ENCODE measurements around the gene PRX. TPM values are rescaled to one million over a fixed set of nuclear protein-coding genes. Genes with fewer than 3 reads are reported as not detected.
A peak's percentile ranks its signal among the peaks of the same experiment; 100 is the strongest.
"Not testable (repeated sequence)": the region's sequence is repeated elsewhere in the genome, so short reads cannot be mapped to it uniquely, and the experiment has no call there.

The PRX gene
- total and polyA plus RNA-seq, 4 donors = 3.1 to 7.6 (median 5.1) TPM

DNA sequence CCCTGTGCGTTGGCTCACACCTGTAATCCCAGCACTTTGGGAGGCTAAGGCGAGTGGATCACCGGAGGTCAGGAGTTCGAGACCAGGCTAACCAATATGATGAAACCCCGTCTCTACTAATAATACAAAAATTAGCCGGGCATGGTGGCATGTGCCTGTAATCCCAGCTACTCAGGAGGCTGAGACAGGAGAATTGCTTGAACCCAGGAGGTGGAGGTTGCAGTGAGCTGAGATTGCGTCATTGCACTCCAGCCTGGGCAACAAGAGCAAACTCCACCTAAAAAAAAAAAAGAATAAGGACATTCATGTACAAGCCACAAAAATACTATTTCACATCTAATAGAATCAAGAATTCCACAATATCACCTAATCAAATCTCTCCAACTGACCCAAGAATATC, 15.0 kb upstream of the PRX start:
- intact Hi-C loops (cut with DNase I) = loop anchor here in 1 of 2 donors (10.0 kb wide), 1 partner anchor 123 kb away; no protein-coding TSS in a partner anchor

DNA sequence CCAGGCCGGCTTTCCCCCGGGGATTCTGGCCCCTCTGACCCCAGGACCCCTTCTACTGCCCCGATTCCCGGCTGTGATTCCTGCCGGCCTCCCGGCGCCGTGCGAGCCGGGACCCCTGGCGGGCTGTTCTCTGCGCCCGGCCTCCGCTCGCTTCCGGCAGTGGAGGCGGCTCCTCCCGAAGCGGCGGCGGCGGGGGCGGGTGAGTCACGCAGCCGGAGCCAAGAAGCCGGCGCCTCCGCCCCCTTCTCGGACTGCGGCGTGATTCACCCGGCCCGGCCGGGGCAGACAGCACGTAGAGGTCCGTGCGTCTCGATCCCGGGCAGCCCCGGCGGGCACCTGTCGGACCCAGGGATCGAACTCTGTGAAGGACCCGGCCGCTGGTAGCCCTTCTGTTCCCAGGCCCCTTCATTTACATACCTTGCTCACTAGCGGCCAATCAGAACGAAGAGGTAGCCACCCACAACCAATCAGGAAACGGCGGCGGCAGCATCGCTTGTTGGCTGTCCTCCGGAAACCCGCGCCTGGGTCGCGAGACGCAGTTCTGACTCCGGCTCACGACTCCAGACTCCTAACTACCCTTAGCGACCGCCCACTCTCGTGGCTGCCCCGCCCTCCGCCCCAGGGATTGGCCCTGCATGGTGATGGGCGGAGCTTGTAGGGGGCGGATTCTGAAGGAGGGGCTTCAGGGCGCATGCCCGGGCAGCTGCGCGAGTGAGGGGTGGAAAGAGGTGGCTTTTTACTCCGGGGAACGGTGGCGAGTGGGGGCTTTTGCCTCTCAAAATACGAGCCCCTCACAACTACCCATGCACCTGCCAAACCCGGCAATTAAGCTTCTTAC, 12.5 kb upstream of the PRX start, which contains the start of gene SERTAD1:
TSS of gene SERTAD1 (minus strand) at position 543 of the 838 bp plus-strand sequence. CDS start 2,446 bp downstream, outside the sequence.
- Histone ChIP-seq H3K4me3 (ENCODE audit: low read length in 2 of 2) (peak within 1 kb of the TSS; percentile 74 to 88), H3K36me3 (ENCODE audit: control insufficient read depth in 1 of 2, insufficient read depth in 2 of 2, low read length in 1 of 2) (peaks cover 0 to 4% of the 10 kb centered on the region in 2 donors), H3K27me3 (ENCODE audit: control insufficient read depth in 1 of 2, insufficient read depth in 2 of 2, low read length in 1 of 2) (no peaks in the 10 kb centered on the region), H3K27ac (ENCODE audit: low read depth in 1 of 2, low read length in 2 of 2) (peak within 1 kb of the TSS; percentile 99 to 100), H3K9me3 (ENCODE audit: control insufficient read depth, low read length) (no peaks in the 10 kb centered on the region), H3K4me1 (ENCODE audit: control insufficient read depth in 1 of 2, insufficient read depth in 2 of 2, low read length in 2 of 2) (no peaks in the 10 kb centered on the region)
- DNase-seq = peak; percentile 99 to 100
- intact Hi-C loops (cut with DNase I) = loop anchor here (1.0 to 10.0 kb wide), 2 partner anchors 19 to 121 kb away; partner anchors contain the start of gene SERTAD3 (in 1 of the 2)
- 0 to 1% methylated on average over 66 to 75 of the region's 75 CpGs for WGBS, 2 donors
- ATAC-seq (ENCODE audit: low FRiP score) = peak; percentile 96

More for the DNA sequence above, 15.0 kb upstream of the PRX start:
- H3K4me3 ChIP-seq (ENCODE audit: low read length in 2 of 2); H3K27me3 ChIP-seq (ENCODE audit: control insufficient read depth in 1 of 2, insufficient read depth in 2 of 2, low read length in 1 of 2); H3K9me3 ChIP-seq (ENCODE audit: control insufficient read depth, low read length); H3K36me3 ChIP-seq (ENCODE audit: control insufficient read depth in 1 of 2, insufficient read depth in 2 of 2, low read length in 1 of 2); DNase-seq; H3K4me1 ChIP-seq (ENCODE audit: control insufficient read depth in 1 of 2, insufficient read depth in 2 of 2, low read length in 2 of 2); ATAC-seq (ENCODE audit: low FRiP score); H3K27ac ChIP-seq (ENCODE audit: low read depth in 1 of 2, low read length in 2 of 2): not testable (repeated sequence)
- 94 to 96% methylated on average over 7 of the region's 7 CpGs for WGBS, 2 donors

DNA sequence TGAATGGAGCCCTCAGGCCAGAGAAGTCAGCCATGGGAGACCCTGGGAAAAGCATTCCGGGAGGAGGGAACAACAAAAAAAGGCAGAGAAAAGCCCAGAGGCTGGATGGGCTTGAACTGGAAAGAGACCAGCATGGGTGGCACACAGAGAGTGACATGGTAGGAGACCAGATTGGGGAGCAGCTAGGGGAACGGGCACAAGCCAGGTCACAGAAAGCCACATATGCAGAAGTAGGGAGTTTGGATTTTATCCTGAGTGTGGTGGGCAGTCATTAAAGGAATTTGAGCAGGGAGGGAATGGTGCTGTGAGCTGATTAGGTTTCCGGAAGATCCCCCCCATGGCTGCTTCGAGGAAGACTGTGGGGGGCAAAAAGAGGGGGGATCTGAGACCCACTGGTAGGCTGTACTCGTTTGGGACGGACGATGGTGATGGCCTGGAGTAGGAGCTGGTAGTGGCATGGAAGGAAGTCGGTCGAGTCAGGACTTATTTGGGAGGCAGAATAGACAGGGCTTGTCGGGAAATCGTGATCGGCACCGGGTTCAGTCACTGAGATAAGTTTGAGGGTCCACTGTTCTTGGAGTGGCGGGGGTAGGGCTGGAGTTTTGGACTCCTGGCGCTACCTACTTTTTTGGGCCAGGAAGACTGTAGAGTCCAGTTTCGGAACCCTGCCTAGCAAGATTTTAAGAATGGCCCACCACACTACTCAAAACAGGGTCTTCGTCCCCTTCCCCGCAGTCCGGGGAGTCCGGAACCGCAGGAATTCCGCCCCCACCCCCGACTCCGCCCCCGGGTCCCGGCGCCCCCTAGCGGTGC, 11.7 kb upstream of the PRX start:
- ATAC-seq (ENCODE audit: low FRiP score) = no peak
- H3K4me1 ChIP-seq (ENCODE audit: control insufficient read depth in 1 of 2, insufficient read depth in 2 of 2, low read length in 2 of 2) = no peaks in the 10 kb centered on the region
- H3K27ac ChIP-seq (ENCODE audit: low read depth in 1 of 2, low read length in 2 of 2) = peak overlapping the region; percentile 99 to 100
- no peak for DNase-seq
- no peaks in the 10 kb centered on the region for H3K27me3 ChIP-seq (ENCODE audit: control insufficient read depth in 1 of 2, insufficient read depth in 2 of 2, low read length in 1 of 2)
- peaks cover 0 to 4% of the 10 kb centered on the region in 2 donors for H3K36me3 ChIP-seq (ENCODE audit: control insufficient read depth in 1 of 2, insufficient read depth in 2 of 2, low read length in 1 of 2)
- peak overlapping the region; percentile 74 to 88 for H3K4me3 ChIP-seq (ENCODE audit: low read length in 2 of 2)
- 0 to 1% methylated on average over 28 of the region's 28 CpGs for WGBS, 2 donors
- intact Hi-C loops (cut with DNase I) = loop anchor here (1.0 to 10.0 kb wide), 3 partner anchors 19 to 120 kb away; partner anchors contain the start of genes C19orf47 (in 1 of the 2), PLD3 (in 1 of the 2) and SERTAD3 (in 1 of the 2)
- H3K9me3 ChIP-seq (ENCODE audit: control insufficient read depth, low read length) = no peaks in the 10 kb centered on the region

DNA sequence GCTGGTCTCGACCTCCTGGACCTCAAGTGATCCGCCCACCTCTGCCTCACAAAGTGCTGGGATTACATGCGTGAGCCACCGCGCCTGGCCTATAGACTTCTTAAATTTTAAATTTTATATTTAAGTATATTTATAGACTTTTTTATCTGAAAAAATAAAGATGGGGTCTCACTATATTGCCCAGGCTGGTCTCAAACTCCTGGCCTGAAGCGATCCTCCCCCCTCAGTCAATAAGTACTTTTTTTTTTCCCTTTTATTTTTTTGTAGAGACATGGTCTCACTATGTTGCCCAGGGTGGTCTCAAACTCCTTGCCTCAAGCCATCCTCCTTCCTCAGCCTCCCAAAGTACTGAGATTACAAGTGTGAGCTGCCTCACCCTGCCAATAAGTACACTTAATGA, 10.8 kb upstream of the PRX start:
- Histone ChIP-seq H3K4me3 (ENCODE audit: low read length in 2 of 2) (no peak overlapping the region), H3K4me1 (ENCODE audit: control insufficient read depth in 1 of 2, insufficient read depth in 2 of 2, low read length in 2 of 2) (no peaks in the 10 kb centered on the region), H3K27ac (ENCODE audit: low read depth in 1 of 2, low read length in 2 of 2) (no peak overlapping the region), H3K9me3 (ENCODE audit: control insufficient read depth, low read length) (no peaks in the 10 kb centered on the region), H3K27me3 (ENCODE audit: control insufficient read depth in 1 of 2, insufficient read depth in 2 of 2, low read length in 1 of 2) (no peaks in the 10 kb centered on the region), H3K36me3 (ENCODE audit: control insufficient read depth in 1 of 2, insufficient read depth in 2 of 2, low read length in 1 of 2) (peaks cover 0 to 4% of the 10 kb centered on the region in 2 donors)
- ATAC-seq (ENCODE audit: low FRiP score) (no peak), DNase-seq (no peak)
- 89 to 92% methylated on average over 6 of the region's 6 CpGs for WGBS, 2 donors
- intact Hi-C loops (cut with DNase I) = loop anchor here (5.0 to 10.0 kb wide), 2 partner anchors 77 to 119 kb away; partner anchors contain the start of genes C19orf47 (in 1 of the 2) and PLD3 (in 1 of the 2)

DNA sequence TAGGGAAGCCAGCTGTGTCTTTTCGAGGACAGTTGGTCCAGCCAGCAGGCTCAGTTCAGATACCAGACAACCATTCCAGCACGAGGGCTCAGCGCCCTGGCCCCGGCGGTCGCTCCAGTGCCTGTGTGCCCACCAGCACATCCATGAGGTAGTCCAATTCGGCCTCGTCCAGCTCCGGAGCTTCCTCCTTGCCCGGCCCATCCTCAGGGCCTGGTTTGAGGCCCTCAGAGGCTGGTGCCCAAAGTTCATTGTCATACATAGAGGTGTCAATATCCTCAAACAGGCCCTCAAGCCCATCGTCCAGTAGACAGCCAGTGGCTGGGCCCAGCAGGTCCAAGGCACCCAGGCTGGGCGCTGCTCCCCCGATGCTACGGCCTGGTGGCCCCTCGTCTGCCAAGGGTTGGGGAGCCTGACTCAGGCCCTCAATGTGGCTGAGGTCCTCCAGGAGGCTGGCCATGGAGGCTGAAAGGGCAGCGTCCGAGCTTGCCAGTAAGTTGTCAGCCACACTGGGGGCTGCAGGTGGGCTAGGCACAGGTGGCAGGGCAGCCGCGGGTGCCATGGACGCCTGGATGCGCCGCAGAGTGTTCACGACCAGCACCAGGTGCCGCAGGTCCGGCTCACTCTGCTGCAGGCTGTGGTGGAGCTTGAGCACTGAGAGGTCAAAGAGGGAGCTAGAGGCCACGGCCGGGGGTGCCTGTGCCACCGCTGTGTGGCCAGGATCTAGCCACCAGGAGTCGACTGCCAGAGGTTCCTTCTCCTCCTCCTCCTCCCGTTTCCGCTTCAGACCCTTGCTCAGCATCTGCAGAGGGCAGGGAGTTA, 9.8 kb upstream of the PRX start:
- no peaks in the 10 kb centered on the region for H3K4me1 ChIP-seq (ENCODE audit: control insufficient read depth in 1 of 2, insufficient read depth in 2 of 2, low read length in 2 of 2)
- H3K4me3 ChIP-seq (ENCODE audit: low read length in 2 of 2) = no peak overlapping the region
- intact Hi-C loops (cut with DNase I) = loop anchor here (5.0 to 10.0 kb wide), 2 partner anchors 76 to 118 kb away; partner anchors contain the start of genes C19orf47 (in 1 of the 2) and PLD3 (in 1 of the 2)
- no peaks in the 10 kb centered on the region for H3K27me3 ChIP-seq (ENCODE audit: control insufficient read depth in 1 of 2, insufficient read depth in 2 of 2, low read length in 1 of 2)
- peaks cover 0 to 4% of the 10 kb centered on the region in 2 donors for H3K36me3 ChIP-seq (ENCODE audit: control insufficient read depth in 1 of 2, insufficient read depth in 2 of 2, low read length in 1 of 2)
- H3K9me3 ChIP-seq (ENCODE audit: control insufficient read depth, low read length) = no peaks in the 10 kb centered on the region
- 85 to 88% methylated on average over 31 of the region's 31 CpGs for WGBS, 2 donors
- no peak for DNase-seq
- no peak for ATAC-seq (ENCODE audit: low FRiP score)
- no peak overlapping the region for H3K27ac ChIP-seq (ENCODE audit: low read depth in 1 of 2, low read length in 2 of 2)

DNA sequence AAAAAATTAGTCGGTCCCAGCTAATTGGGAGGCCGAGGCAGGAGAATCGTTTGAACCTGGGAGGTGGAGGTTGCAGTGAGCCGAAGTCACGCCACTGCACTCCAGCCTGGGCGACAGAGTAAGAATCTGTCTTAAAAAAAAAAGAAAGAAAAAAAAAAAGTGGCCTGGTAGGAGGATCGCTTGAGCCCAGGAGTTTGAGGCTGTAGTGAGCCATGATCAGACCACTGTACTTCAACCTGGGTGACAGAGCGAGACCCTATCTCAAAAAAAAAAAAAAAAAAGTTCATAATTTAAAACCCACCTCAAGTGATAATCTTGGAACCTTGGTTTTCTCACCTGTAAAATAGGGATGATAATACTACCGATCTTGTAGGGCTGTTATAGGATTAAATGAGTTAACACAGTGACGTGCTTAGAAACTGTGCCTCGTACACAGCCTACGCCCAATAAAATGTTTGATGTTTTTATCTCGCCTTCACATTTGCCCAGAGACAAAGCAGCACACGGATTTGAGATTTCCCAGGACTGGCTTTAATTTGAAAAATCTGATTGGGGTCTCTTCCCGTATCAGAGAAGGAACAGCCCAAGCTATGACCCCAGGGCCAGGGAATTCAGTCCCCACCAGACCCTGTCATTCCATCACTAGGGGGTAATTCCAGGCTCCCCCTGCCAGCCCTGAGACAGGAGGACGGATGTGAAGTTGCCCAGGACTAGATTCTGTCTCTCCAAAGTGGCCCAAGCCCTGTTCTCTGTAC, 9.0 kb upstream of the PRX start:
- intact Hi-C loops (cut with DNase I) = loop anchor here (1.0 to 10.0 kb wide), 3 partner anchors 21 to 117 kb away; partner anchors contain the start of genes C19orf47 (in 1 of the 2) and PLD3 (in 1 of the 2)
- Histone ChIP-seq H3K36me3 (ENCODE audit: control insufficient read depth in 1 of 2, insufficient read depth in 2 of 2, low read length in 1 of 2) (peaks cover 0 to 4% of the 10 kb centered on the region in 2 donors), H3K27ac (ENCODE audit: low read depth in 1 of 2, low read length in 2 of 2) (no peak overlapping the region), H3K27me3 (ENCODE audit: control insufficient read depth in 1 of 2, insufficient read depth in 2 of 2, low read length in 1 of 2) (no peaks in the 10 kb centered on the region), H3K9me3 (ENCODE audit: control insufficient read depth, low read length) (no peaks in the 10 kb centered on the region), H3K4me1 (ENCODE audit: control insufficient read depth in 1 of 2, insufficient read depth in 2 of 2, low read length in 2 of 2) (no peaks in the 10 kb centered on the region), H3K4me3 (ENCODE audit: low read length in 2 of 2) (no peak overlapping the region)
- no peak for DNase-seq
- 67% methylated on average over 16 of the region's 16 CpGs for WGBS, 2 donors
- no peak for ATAC-seq (ENCODE audit: low FRiP score)
